ENCODE results near the gene HDAC4.

Gene HDAC4

DNA sequence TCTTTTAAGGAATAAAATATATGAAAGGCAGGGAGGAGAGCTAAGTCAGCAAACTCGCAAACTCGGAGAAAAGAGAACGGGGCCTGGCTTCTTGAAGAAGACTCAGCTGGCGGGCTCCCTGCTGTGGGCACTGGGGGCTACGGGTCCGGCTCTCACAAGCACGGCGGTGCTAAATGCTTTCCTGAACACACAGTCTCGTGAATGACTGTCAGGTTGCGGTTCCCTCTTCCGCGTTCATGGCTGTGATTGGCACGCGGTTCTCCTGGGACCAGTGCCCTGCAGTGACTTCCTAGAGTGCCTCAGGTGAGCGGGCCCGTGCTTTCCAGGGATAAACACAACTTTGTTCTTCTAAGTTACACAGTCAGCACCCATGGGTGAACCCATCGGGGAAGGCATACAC, 208.4 kb downstream of the HDAC4 start:
- DNase-seq (ENCODE audit: low read depth) = no peak
- H3K4me3 ChIP-seq (ENCODE audit: low read length) = no peak overlapping the region
- TF ChIP-seq, protein P1, sequence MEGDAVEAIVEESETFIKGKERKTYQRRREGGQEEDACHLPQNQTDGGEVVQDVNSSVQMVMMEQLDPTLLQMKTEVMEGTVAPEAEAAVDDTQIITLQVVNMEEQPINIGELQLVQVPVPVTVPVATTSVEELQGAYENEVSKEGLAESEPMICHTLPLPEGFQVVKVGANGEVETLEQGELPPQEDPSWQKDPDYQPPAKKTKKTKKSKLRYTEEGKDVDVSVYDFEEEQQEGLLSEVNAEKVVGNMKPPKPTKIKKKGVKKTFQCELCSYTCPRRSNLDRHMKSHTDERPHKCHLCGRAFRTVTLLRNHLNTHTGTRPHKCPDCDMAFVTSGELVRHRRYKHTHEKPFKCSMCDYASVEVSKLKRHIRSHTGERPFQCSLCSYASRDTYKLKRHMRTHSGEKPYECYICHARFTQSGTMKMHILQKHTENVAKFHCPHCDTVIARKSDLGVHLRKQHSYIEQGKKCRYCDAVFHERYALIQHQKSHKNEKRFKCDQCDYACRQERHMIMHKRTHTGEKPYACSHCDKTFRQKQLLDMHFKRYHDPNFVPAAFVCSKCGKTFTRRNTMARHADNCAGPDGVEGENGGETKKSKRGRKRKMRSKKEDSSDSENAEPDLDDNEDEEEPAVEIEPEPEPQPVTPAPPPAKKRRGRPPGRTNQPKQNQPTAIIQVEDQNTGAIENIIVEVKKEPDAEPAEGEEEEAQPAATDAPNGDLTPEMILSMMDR (conservative IDR thresholded peaks at IDR 0.05; ENCODE audit: low read depth, low read length) = no peak

DNA sequence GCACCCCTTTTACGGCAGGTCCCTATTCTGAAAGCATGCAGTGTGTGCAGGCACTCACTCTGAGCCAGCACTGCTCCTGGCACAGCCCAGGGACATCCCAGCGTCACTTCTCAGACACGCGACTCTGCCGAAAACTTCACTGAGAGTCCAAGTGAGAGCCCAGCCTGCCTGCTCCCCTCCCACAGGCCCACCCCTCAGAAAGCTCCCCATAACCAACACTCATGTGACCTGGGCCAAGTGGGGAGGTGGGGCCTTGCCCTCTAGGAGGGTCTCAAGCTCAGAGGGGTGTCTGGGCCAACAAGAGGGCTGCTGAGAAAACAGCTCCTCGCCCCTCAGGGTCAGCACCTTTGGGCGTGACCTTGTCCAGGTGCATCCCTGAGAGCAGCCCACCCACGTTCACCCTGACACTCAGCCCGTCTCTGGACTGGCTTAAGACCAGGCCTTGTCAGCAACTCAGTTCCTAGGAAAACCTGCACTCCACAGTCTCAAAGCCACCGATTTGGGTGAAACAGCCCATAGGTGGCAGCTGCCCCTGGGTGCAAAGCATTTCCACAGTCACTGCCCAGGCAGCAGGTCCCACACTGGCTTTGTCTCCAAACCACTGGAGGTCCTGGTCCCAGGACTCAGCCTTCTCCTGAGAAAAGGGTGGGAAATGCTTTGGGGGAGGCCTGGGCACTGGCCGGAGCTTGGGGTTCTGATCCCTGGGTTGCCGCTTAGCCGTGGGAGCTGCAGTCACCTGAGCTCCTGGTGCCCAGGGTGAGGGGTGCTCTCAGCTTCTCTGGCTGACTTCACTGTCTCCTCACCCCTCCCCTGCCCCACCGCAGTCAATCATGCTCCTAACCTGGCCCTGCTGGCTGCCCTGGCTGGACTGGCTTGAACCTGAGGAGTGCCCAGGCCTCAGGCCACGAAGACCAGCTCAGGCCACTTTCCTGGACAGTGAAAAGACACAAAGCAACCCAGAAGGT, 209.6 kb downstream of the HDAC4 start:
- no peak for DNase-seq (ENCODE audit: low read depth)
- no peak overlapping the region for H3K4me3 ChIP-seq (ENCODE audit: low read length)
- TF ChIP-seq, protein P1 (conservative IDR thresholded peaks at IDR 0.05; ENCODE audit: low read depth, low read length) = no peak

DNA sequence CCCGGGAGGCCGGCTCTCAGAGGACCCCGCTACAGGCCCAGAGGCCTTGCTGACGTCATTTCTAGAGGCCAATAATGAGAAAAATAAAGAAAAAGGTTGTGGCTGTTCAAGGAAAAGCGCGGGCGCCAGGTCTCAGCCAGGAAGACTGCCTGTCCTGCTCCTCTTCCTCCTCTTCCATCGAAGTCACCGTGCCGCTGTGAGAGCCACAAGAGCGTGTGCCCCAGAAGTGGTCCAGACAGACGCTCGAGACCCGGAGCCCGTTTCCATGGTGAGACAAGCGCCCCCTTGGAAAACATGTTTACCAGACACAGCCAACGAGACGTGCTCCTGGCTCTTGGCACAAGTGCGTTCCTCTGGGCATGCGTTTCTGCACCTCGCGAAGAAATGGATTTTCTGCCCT, 210.5 kb downstream of the HDAC4 start:
- DNase-seq (ENCODE audit: low read depth) = no peak
- TF ChIP-seq, protein P1 (conservative IDR thresholded peaks at IDR 0.05; ENCODE audit: low read depth, low read length) = no peak

DNA sequence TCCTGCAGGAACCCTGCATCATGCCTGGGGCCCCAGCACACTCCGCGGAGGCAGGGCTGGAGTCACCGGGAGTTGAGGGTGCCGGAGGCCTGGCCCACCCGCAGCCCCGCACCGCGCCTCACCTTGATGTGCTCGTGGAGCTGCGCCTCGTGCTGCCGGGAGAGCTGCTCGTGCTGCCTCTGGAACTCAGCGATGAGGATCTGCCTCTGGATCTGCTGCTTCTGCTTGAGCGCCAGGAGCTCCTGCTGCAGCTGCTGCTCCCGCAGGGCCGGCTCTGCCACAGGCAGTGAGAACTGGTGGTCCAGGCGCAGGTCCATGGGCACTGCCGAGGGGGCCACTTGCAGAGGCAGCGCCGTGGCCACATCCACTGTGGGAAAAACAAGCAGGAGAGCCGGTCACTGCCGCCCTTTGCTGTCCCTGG, 211.1 kb downstream of the HDAC4 start:
- H3K4me3 ChIP-seq (ENCODE audit: low read length) = no peak overlapping the region

More for the DNA sequence above, 210.5 kb downstream of the HDAC4 start:
- H3K4me3 ChIP-seq (ENCODE audit: low read length) = no peak overlapping the region

DNA sequence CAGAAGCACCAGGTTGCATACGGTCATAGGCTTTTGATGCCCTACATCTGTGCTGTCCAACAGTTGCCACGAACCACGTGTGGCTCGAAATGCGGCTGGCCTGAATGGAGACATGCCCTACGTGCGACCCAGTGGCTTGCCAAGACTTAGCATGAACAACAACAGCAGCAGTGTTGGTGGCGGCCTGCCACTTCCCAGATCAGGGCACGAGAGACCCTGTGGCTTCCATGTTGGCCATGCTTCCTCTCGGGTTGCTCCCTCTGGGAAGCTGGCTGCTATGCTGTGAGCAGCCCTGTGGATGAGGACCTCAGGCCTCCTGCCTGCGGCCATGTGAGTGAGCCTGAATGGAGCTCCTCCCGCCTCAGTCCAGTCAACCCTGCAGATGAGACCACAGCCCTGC, 212.3 kb downstream of the HDAC4 start:
- no peak for DNase-seq (ENCODE audit: low read depth)
- no peak overlapping the region for H3K4me3 ChIP-seq (ENCODE audit: low read length)
- TF ChIP-seq, protein P1 (conservative IDR thresholded peaks at IDR 0.05; ENCODE audit: low read depth, low read length) = no peak

More for the DNA sequence above, 211.1 kb downstream of the HDAC4 start:
- DNase-seq (ENCODE audit: low read depth) = no peak
- TF ChIP-seq, protein P1 (conservative IDR thresholded peaks at IDR 0.05; ENCODE audit: low read depth, low read length) = no peak

DNA sequence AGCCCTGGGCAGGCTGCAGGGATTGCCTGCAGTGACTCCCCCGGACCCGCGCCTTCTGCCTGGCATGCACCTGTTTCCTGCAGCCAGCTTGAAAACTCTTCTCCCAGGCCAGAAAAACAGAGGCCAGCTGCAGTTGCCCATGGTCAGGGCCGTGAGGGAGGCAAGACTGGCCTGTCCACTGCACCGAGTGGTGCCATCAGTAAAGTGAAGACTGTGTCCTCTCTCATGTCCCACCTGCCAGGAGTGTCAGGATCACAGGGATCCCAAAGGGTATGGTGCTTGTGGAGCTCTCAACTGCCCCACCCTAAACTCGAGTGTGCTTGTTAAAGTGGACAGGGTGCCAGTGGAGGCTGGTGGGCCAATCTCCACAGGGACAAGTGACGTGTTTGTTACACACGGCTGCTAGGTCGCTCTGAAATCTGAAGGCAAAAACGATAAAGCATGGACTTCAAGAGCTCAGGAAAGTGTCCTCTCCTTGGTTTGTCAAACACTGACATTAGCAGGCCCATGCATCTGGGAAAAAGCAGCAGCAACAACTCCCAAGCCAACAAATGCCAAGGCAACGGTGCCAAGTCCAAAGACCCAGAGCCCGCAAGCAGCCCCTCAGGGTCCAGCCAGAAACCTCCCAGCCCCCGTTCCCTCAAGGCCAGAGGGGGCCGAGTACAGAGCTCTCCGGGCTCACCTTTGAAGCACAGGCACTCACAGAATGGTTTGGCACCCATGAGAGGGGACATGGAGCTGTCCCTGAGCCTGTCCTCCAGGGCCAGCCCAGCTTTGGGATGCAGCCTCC, 213.2 kb downstream of the HDAC4 start:
- TF ChIP-seq, protein P1 (conservative IDR thresholded peaks at IDR 0.05; ENCODE audit: low read depth, low read length) = no peak
- no peak for DNase-seq (ENCODE audit: low read depth)
- H3K4me3 ChIP-seq (ENCODE audit: low read length) = no peak overlapping the region

Measured in retinal pigment epithelial cell (primary cell).